GM12865 (cell line): Measurements from ENCODE around the gene XRCC1.
A peak's percentile ranks its signal among the peaks of the same experiment; 100 is the strongest.
"Not testable (repeated sequence)": the region's sequence is repeated elsewhere in the genome, so short reads cannot be mapped to it uniquely, and the experiment has no call there.

Source experiments
- DNase-seq: peaks from one replicate; pipeline ENCODE4 v3.0.0; 2010; ENCODE audit warnings: low read depth
- H3K4me3 ChIP-seq: 2 replicates; pipeline ENCODE4 v1.5.1; 2011; ENCODE audit warnings: mild to moderate bottlenecking, low read depth, low read length, control low read depth
- CTCF ChIP-seq: IDR thresholded peaks from 2 replicates; pipeline ENCODE4 v1.5.1; 2011; ENCODE audit warnings: low read length, control low read depth, low read depth, inconsistent platforms; ENCODE audit not compliant: insufficient read depth; ENCODE audit errors: missing control alignments

The XRCC1 gene

DNA sequence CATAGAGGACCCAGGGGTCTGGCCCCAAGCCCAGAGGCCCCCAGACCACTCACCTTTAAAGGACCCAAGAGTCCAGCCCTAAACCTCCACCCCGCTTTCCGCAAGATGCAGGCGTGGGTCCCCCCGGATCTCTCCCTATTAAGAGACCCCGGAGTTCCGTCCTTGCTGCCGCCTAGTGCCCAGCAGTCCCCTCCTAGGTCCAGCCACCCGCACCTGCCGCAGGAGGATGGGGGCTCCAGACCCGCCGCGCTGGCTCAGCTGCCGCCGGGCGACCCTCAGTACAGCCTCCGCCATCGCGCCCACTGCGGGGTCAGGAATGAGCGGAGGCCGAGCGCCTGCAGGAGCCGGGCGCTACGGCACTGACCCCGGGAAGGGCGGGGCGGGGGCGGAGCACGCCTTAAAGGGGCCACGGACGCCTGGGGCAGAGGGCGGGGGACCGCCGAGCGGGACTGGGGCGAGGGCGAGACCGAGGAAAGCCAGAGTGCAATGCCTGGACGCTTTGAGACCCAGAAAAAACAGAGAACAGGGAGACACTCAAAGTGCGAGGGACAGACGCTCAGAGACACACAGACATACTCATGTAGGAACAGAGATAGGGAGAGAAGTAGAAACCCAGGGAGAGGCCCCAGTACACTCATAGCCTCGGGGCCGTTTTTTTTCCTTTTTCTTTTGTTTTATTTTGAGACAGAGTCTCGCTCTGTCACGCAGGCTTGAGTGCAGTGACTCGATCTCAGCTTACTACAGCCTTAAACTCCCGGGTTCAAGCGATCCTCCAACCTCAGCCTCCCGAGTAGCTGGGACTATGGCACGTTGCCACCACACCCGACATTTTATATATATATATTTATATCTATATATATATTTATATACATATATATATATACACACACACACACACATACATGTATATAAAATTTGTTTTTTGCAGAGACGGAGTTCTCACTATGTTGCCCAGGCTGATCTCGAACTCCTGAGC lies 48.2 kb downstream of the XRCC1 start, which contains the start of gene ETHE1:
ETHE1 (minus strand) TSS at position 318 of the 976 bp plus-strand sequence; CDS start at position 294, 24 bp downstream.
- no peak for TF ChIP-seq CTCF

DNA sequence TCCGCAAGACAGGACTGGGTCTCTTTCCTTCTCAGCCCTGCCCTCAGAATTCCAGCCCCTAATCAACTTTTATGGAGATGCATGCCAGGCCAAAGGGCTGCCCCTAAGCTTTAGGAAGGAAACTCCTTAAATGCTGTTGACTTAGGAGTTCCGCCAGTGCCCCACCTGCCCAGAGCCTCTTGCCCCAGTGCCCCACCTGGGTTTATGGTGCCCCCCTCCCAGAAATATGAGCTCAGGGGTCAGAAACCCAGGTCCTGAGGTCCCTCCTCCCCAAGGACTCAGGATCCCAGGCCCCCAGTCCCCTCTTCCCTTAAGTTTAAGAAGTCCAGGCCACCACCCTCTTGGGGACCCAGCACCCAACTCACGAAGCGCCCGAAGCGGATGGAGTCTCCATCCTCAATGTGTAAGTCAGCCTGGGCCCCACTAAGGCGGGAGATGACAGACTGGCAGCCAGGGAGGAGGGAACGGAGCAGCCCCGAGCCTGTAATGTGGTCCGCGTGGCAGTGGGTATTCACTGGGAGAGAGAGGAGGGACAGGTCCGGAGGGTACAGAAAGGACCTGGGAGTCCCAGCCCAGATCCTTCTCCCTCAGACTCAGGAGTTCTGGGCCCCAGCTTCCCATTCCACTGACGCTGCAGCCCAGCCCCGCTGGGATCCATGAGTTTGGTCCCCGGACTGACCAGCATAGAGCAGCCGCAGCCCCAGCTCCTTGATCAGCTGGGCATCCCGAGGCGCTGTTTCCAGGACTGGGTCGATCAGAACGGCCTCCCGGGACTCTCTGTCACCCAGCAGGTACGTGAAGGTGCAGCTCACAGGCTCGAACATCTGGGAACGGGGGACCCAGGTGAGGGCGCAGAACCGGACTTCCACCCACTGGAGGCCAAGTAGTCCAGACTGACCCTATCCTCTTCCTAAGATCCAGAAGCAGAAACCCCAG lies 49.2 kb downstream of the XRCC1 start:
- TF ChIP-seq CTCF = no peak
- H3K4me3 ChIP-seq = peak overlapping the region; percentile 92
- DNase-seq = peak; percentile 23

More for the DNA sequence above, 48.2 kb downstream of the XRCC1 start, which contains the start of gene ETHE1:
- H3K4me3 ChIP-seq = peak within 1 kb of the TSS; percentile 92
- peak; percentile 84 for DNase-seq

DNA sequence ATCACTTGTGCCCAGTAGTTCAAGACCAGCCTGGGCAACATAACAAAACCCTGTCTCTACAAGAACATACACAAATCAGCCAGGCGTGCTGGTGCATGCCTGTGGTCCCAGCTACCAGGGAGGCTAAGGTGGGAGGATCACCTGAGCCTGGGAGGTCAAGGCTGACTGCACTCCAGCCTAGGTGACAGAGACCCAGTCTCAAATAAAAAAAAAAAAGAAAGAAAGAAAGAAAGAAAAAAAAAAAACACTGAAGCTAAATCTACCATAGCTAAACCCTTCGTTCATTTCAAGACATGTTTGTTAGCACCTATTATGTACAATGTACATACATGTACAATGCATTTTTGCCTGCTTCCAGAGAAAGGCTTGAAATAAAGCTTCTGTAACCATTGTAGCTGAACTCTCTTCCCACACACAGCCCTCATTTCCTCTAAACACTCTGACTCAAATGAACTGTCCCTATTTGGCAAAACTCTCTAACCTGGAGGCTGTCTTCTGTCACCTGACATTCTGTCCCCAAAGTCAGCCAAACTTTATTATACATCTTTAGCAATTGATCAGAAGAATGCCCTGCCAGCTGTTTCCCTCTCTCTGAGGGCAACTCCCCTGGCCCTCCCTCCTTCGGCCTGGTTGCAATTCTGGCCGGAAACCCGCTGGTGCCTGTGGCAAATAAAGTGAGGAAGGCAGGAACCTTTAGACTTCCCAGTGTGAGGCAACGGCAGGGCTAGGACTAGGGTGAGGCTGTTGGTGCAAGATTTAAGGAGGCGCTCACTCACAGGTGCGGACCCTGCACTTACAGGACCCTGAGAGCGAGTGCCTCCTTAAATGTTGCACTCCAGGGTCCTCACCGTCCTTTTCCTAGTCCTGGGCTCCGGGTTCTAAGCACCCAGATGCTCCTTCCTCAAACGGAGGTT lies 50.1 kb downstream of the XRCC1 start:
- DNase-seq = peak; percentile 58
- no peak for TF ChIP-seq CTCF
- H3K4me3 ChIP-seq = peak overlapping the region; percentile 92

GRCh38 chr19:43523696-43524095 lies 51.6 kb downstream of the XRCC1 start:
- not testable (repeated sequence) for H3K4me3 ChIP-seq, DNase-seq

- no peak for TF ChIP-seq CTCF
- DNase-seq = no peak
- no peak overlapping the region for H3K4me3 ChIP-seq
These were observed 52.4 kb downstream of the XRCC1 start for GRCh38 chr19:43522929-43523328.

- DNase-seq = peak; percentile 90
- no peak overlapping the region for H3K4me3 ChIP-seq
- peak; percentile 80 for TF ChIP-seq CTCF
These were observed 55.8 kb downstream of the XRCC1 start for GRCh38 chr19:43519436-43520088.
